ENCODE data around the gene GMPPB. TPM values are rescaled to one million over a fixed set of nuclear protein-coding genes. Genes with fewer than 3 reads are reported as not detected.

Gene GMPPB
- total RNA-seq, 1 experiment from 2014 or later = 28.0 TPM

- no peak for ATAC-seq
- Mint-ChIP-seq H3K27me3 (ENCODE audit: low read depth) (no peaks in the 10 kb centered on the region), H3K36me3 (no peaks in the 10 kb centered on the region; the same call in 1 of the 2 replicates), H3K9me3 (no peaks in the 10 kb centered on the region), H3K4me3 (no peak overlapping the region), H3K27ac (peak overlapping the region; percentile 28; the same call in 1 of the 2 replicates), H3K4me1 (peaks cover 5% of the 10 kb centered on the region)
- POLR2A ChIA-PET = interaction anchor here (0.7 kb wide), 1 partner anchor 227 kb away, joined by 4 read pairs; no protein-coding TSS in a partner anchor
- DNase-seq (ENCODE audit: low spot score) = no peak
- TF ChIP-seq ZSCAN18 (CRISPR knock-in tag; IDR thresholded peaks at IDR 0.05) (no peak), CBFB (CRISPR knock-in tag; IDR thresholded peaks at IDR 0.05; ENCODE audit: low read depth) (no peak), HMGA2 (CRISPR knock-in tag; IDR thresholded peaks at IDR 0.05) (no peak), RORB (CRISPR knock-in tag; IDR thresholded peaks at IDR 0.05) (no peak), ETV6 (CRISPR knock-in tag; IDR thresholded peaks at IDR 0.05) (no peak), ZNF232 (CRISPR knock-in tag; IDR thresholded peaks at IDR 0.05) (no peak), MLX (CRISPR knock-in tag; IDR thresholded peaks at IDR 0.05) (no peak), JAZF1 (CRISPR knock-in tag; IDR thresholded peaks at IDR 0.05) (no peak), CTCF (IDR thresholded peaks at IDR 0.05) (no peak), FOXJ3 (CRISPR knock-in tag; IDR thresholded peaks at IDR 0.05; ENCODE audit: borderline replicate concordance) (no peak), MAX (CRISPR knock-in tag; IDR thresholded peaks at IDR 0.05) (no peak), USF2 (CRISPR knock-in tag; IDR thresholded peaks at IDR 0.05) (no peak), ATF1 (CRISPR knock-in tag; IDR thresholded peaks at IDR 0.05) (no peak)
- CTCF ChIA-PET = interaction anchor here (0.9 to 1.0 kb wide), 2 partner anchors 36 to 55 kb away, joined by 3 to 5 read pairs; partner anchors contain the start of gene AMIGO3
Measured at GRCh38 chr3:49756036-49756435, 32.3 kb upstream of the GMPPB start.

GRCh38 chr3:49754536-49754935, 30.8 kb upstream of the GMPPB start:
- no peaks in the 10 kb centered on the region for H3K27me3 Mint-ChIP-seq (ENCODE audit: low read depth)
- POLR2A ChIA-PET = no interaction called here
- ATAC-seq (no peak), DNase-seq (ENCODE audit: low spot score) (no peak)
- H3K27ac Mint-ChIP-seq = peak overlapping the region; percentile 69; the same call in 1 of the 2 replicates
- H3K9me3 Mint-ChIP-seq = no peaks in the 10 kb centered on the region
- CTCF ChIA-PET = no interaction called here
- H3K4me3 Mint-ChIP-seq = no peak overlapping the region
- H3K4me1 Mint-ChIP-seq = peaks cover 5% of the 10 kb centered on the region
- no peaks in the 10 kb centered on the region for H3K36me3 Mint-ChIP-seq
- TF ChIP-seq ZNF219 (CRISPR knock-in tag; IDR thresholded peaks at IDR 0.05; ENCODE audit: borderline replicate concordance) (no peak), FOXK1 (CRISPR knock-in tag; IDR thresholded peaks at IDR 0.05) (no peak), PRDM15 (CRISPR knock-in tag; IDR thresholded peaks at IDR 0.05) (no peak), CTCF (IDR thresholded peaks at IDR 0.05) (no peak), EMX1 (CRISPR knock-in tag; IDR thresholded peaks at IDR 0.05) (no peak), OVOL2 (CRISPR knock-in tag; IDR thresholded peaks at IDR 0.05; ENCODE audit: borderline replicate concordance) (no peak), GTF2I (CRISPR knock-in tag; conservative IDR thresholded peaks at IDR 0.05) (no peak), ZNF671 (CRISPR knock-in tag; IDR thresholded peaks at IDR 0.05) (no peak), ESRRA (CRISPR knock-in tag; IDR thresholded peaks at IDR 0.05; ENCODE audit: borderline replicate concordance) (no peak), ELF4 (CRISPR knock-in tag; IDR thresholded peaks at IDR 0.05; ENCODE audit: low read depth) (no peak), SMAD3 (CRISPR knock-in tag; IDR thresholded peaks at IDR 0.05; ENCODE audit: borderline replicate concordance) (no peak), PREB (CRISPR knock-in tag; IDR thresholded peaks at IDR 0.05; ENCODE audit: borderline replicate concordance) (no peak)

Data from WTC11 (cell line).